Left cardiac atrium (tissue), 4 donors: ENCODE measurements around the gene GTF2H4. TPM values are rescaled to one million over a fixed set of nuclear protein-coding genes. Genes with fewer than 3 reads are reported as not detected.
"Not testable (repeated sequence)": the region's sequence is repeated elsewhere in the genome, so short reads cannot be mapped to it uniquely, and the experiment has no call there.

Source experiments
- ATAC-seq, 2 donors: fragments of 200-7000 bp; cut with Tn5 transposase; one replicate each; pipeline ENCODE4 v1.9.1; 2020; ENCODE audit warnings: mild to moderate bottlenecking in 2 of 2, moderate library complexity in 2 of 2
- DNase-seq: peaks from one replicate; pipeline ENCODE4 v3.0.0-alpha.2; 2020
- intact Hi-C, 2 donors: fragments of 100-400 bp; cut with DNase I; formaldehyde crosslinking; loops; one replicate each; pipeline versions ENCODE4 v1.14.1 to v1.15.1; 2022 to 2023
- long read RNA-seq: library from polyadenylated mRNA; unstranded; transcript quantifications from one replicate; pipeline ENCODE4 v2.0.0, GENCODE V29; 2021
- total RNA-seq, 2 donors: library from RNA; stranded (reverse); fragmentation: NEBNext Ultra II Directional; extraction: Animal tissue kit (Norgen Biotek cat#: 25700); gene quantifications; one replicate each; pipeline ENCODE4 v1.2.1, GENCODE V29; 2021
- donor health status: DM: no; HTN: yes; CAD: no.
- donor health status: DM: no; HTN: yes; CAD: no; lungs with severe emphysema.
- donor health status: DM: yes; HTN: yes; CAD: no.
- donor health status: Dilated cardiomyopathy.

GTF2H4 gene
- 10 to 100 TPM; 24.4 to 25.3 TPM for total RNA-seq
- long read RNA-seq, partial matches to known transcripts = 0 of 9 reads
- long read RNA-seq, other reads (novel, unspliced or antisense) = 6 of 9 reads

DNA sequence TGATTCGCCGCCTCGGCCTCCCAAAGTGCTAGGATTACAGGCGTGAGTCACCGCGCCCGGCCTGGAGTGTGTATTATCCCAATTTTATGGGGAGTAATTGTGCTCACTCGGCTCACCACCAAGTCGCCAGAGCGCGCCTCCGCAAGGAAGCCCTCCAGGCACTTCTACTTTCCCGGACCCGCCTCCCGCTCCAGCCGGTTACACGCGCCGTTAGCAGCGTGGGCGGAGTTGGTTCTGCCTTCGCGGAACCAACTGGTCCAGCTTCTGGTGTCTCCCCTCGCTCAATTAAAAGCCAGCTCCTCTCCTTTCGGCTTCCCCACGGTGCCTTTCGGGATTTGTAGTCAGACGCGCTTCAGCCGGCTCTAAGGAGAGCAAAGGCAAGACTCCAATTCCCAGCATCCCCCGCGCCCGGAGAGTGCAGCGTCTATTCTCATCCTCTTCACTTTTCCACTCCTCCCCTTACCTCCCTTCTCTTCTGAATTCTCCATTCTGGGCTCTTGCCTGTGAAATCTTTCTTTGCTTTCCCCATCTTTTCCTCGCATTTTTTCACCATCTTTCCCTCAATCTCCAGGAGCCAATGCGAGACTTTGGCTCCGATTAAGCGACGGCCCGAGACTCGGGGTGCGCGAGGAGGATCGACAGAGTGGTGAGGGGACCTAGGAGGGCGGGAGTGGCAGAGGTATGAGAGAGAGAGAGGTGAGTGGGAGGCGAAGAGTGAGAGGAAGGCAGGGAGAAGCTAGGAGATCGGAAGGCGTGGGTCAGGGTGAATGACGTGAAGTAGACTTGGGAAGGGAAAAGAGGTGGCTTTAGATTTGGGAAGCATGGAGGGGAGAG is at the start of gene GTF2H4:
GTF2H4 (plus strand) TSS at position 450 of the 834 bp plus-strand sequence.
- DNase-seq (peak; percentile 97), ATAC-seq (peak; percentile 98 to 99)
- intact Hi-C loops = no loop called here

DNA sequence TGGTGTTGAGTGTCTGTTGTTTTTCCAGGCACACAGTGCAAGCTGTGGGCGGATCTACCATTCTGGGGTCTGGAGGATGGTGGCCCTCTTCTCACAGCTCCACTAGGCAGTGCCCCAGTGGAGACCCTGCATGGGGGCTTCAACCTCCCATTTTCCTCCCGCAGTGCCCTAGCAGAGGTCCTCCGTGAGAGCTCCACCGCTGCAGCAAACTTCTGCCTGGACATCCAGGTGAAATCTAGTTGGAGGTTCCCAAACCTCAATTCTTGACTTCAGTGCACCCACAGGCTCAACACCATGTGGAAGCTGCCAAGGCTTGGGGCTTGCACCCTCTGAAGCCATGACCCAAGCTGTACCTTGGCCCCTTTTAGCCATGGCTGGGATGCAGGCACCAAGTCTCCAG is 48.3 kb upstream of the GTF2H4 start:
- DNase-seq, intact Hi-C loops: not testable (repeated sequence)

DNA sequence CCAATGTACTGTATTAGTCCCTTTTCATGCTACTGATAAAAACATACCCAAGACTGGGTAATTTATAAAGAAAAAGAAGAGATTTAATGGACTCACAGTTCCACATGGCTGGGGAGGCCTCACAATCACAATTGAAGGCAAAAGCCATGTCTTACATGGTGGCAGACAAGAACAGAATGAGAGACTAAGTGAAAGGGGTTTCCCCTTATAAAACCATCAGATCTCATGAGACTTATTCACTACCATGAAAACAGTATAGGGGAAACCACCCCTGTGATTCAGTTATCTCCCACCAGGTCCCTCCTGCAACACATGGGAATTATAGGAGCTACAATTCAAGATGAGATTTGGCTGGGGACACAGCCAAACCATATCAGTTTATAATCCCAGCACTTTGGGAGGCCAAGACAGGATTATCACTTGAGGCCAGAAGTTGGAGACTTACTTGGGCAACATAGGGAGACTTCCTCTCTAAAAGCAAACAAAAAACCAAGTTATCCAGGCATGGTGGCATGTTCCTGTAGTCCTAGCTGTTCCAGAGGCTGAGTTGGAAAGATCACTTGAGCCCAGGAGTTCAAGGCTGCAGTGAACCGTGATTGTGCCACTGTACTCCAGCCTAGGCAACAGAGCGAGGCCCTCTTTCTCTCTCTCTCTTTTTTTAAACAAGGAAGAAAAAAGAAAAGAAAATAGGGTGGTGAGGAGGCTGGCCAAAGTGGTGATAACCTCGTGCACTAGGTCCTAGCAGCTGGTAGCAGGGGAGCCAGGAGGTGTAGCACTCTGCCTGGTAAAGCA is 46.6 kb upstream of the GTF2H4 start:
- intact Hi-C loops = no loop called here
- ATAC-seq = no peak

More for the DNA sequence above, 48.3 kb upstream of the GTF2H4 start:
- ATAC-seq = not testable (repeated sequence)

DNA sequence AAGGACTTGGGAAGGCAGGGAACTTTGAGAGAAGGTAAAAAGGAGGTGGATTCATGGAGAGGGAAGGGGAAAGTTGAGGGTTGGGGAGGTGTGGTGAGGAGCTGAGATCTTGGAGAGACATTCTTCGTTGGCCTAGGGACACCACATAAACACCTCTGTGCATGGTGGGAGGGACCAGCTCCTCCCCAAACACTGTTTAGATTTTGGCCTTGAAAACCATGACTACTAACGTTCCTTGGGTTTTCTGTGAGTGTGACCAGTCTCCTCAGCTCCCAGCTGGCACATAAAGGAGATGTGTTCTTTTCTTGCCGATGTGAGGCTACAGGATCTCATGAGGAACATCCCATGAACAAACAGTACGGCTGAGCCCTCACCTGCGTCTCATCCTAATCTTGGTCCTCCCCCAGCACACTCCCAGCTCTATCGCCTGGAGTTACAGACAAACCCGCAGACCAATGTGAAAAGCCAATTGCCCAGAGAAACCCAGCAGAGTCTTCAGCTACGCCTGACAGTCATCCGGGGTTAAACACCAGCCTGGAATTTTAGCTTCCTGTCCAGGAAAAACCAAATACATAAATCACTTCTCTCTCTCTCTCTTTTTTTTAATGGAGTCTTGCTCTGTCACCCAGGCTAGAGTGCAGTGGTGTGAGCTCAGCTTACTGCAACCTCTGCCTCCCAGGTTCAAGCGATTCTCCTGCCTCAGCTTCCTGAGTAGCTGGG is 45.7 kb upstream of the GTF2H4 start:
- ATAC-seq = no peak
- no peak for DNase-seq
- intact Hi-C loops = no loop called here

More for the DNA sequence above, 46.6 kb upstream of the GTF2H4 start:
- DNase-seq = no peak

DNA sequence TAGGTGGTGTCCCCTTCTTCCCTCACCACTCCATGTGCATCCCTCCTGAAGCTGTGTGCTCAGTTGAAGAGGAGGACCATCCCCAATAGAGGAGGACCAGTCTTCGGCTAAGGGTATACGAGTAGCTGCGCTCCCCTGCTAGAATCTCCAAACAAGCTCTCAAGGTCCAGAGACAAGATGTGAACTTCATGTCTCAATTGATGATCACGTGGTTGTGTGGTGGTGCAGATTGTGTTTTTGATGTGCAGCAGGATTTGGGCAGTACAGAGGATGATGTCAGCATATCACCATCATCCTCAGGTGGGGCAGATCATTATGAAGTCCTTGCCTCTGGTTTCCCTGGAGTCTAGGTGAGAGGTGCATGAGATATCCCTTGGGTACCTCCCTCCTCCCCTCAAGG is 43.7 kb upstream of the GTF2H4 start:
- ATAC-seq (no peak), DNase-seq (no peak)
- intact Hi-C loops = no loop called here

DNA sequence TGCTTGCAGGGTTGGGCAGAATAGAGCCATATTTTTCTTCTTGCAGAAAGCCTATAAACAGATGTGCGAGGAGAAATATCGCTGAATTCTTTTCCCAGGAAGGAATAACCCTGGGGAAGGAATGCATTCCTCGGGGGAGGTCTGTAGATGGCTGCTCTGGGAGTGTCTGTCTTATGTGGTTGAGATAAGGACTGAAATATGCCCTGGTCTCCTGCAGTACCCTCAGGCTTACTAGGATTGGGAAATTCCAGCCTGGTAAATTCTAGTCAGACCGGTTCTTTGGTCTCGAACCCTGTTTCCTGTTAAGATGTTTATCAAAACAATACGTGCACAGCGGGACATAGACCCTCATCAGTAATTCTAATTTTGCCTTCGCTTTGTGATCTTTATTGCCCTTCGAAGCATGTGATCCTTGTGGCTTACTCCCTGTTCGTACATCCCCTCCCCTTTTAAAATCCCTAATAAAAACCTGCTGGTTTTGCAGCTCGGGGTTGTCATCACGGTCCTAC is 38.7 kb upstream of the GTF2H4 start:
- ATAC-seq, DNase-seq, intact Hi-C loops: not testable (repeated sequence)

DNA sequence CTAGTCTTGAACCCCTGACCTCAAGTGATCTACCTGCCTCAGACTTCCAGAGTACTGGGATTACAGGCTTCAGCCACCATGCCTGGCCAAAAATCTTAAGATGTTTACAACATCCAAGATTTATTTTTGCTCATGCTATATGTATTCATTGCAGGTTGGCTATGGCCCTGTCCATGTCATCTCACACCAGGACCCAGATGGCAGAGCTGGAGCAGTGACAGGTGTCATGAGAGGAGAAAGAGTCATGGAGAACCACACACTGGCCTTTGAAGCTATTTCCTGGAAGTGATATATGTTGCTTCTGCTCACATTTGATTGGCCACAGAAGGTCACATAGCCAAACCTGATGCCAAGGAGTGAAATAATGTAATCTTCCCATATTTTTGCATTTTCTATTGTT is 37.5 kb upstream of the GTF2H4 start:
- DNase-seq (no peak), ATAC-seq (no peak)
- intact Hi-C loops = no loop called here

DNA sequence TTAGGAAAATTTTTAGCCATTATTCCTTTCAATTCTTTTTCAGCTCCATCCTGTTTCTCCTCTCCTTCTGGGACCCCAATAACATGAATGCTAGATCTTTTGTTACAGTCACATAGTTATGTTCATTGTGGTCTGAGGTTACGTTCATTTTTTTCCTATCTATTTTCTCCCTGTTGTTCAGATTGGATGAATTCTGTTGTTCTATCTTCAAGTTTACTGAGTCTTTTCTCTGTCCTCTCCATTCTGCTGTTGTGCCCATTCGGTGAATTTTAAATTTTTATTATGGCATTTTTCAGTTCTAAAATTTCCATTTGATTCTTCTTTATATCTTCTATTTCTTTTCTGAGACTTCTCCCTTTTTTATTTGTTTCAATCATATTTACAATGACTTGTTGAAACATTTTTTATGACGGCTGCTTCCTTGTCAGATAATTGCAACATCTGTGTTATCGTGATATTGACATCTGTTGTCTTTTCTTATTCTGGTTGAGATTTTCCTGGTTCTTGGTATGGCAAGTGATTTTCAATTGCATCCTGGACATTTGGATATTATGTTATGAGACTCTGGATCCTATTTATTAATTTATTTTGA is 36.3 kb upstream of the GTF2H4 start:
- ATAC-seq = no peak
- no peak for DNase-seq
- intact Hi-C loops = no loop called here

DNA sequence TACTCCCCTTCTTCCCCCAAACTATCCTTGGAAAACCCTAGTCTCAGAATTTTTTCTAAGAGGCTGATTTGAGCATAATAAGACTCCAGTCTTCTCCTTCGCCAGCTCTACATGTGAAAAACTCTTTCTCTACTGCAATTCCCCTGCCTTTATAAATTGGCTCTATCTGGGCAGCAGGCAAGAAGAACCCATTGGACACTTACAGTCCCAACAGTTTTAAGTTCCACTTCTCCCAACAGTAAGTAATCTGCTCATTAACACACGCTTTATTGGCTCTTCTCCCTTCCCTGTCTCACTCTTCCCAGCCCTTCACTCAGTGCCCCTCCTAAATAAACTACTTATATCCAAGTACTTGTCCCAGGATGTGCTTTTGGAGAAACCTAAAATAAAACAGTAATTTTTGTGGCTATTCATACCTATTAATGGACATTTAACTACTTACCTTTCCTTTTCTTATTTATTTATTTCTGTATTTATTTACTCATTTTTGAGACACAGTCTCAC is 34.8 kb upstream of the GTF2H4 start:
- DNase-seq = no peak
- intact Hi-C loops = no loop called here
- no peak for ATAC-seq

DNA sequence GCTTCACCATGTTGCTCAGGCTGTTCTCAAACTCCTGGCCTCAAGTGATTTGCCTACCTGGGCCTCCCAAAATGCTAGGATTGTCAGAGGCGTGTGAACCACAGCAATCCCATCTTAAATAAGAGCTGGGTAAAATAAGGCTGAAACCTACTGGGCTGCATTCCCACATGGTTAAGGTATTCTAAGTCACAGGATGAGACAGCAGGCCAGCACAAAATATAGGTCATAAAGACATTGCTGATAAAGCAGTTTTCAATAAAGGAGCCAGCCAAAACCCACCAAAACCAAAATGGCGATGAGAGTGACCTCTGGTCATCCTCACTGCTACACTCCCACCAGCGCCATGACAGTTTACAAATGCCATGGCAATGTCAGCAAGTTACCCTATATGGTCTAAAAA is 34.2 kb upstream of the GTF2H4 start:
- intact Hi-C loops, DNase-seq, ATAC-seq: not testable (repeated sequence)

DNA sequence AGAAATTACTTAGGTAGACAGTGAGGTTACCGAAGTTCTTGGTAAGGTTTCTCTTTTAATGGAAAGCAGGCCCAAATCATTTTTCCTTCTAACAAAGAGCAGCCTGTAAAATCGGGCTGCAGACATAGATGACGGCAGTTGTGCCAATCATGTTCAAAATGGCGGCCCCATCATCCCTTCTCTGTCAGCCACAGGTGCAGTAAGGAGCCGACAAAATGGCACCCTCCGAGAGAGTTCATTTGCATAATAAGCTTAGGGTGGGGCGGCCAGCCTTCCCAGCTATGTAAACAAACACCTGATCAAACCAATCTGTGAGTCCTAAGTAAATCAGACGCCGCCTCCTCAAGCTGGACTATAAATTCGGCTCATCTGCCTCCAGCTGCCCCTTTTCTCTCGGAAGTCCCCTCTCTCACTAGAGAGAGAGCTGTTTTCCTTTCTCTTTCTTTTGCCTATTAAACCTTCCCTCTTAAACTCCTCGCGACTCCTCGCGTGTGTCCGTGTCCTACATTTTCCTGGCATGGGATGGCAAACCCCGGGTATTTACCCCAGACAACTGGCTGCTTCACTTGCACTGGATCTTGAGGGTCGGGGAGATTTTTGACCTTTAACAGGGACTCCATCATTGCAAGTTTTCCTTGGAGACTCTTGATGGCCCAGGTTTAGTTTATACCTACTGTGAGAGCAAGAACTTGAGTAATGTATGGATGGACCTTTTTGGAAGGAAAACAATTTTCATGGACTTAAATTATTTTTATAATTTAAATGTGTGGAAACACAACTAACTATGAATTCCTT is 32.6 kb upstream of the GTF2H4 start:
- intact Hi-C loops = loop anchor here (2.0 to 5.0 kb wide), 2 partner anchors 47 to 133 kb away; partner anchors contain the start of genes FLOT1 (in 1 of the 2) and IER3 (in 1 of the 2)
- no peak for ATAC-seq

DNA sequence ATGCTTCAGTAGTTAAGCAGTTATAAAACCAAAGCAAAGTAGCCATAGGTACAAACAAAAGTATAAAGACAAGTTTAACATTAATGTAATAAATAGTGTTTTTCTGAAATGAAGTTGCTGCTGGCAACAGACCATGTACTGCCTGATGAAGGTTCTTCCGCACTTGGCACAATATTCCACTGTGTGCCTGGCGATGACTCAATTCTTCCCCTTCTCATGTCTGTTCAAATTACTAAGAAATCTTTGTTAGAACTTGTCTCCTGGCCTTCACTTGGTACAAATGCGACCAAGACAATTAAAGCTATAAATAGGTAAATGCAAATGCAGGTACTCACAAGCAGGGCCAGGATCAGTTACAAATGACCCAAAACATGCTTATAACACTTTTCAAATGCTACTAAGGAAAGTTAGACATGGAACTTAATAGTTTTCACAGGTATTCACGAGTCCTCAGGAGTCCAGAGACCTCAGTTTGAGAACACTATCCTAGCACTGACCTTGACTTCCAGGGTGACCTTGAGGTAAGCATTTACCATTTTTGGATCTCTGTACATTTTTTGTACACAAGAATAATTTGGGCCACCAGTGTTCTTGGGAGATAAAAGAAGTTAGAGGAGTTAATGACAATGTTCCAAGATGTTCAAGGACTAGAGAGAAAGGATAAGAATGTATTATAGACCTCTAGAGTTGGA is 31.8 kb upstream of the GTF2H4 start:
- ATAC-seq (peak in 1 of 2 donors; percentile 50), DNase-seq (peak; percentile 43)
- intact Hi-C loops = loop anchor here (2.0 to 5.0 kb wide), 2 partner anchors 47 to 134 kb away; partner anchors contain the start of genes FLOT1 (in 1 of the 2) and IER3 (in 1 of the 2)

More for the DNA sequence above, 32.6 kb upstream of the GTF2H4 start:
- DNase-seq = no peak

DNA sequence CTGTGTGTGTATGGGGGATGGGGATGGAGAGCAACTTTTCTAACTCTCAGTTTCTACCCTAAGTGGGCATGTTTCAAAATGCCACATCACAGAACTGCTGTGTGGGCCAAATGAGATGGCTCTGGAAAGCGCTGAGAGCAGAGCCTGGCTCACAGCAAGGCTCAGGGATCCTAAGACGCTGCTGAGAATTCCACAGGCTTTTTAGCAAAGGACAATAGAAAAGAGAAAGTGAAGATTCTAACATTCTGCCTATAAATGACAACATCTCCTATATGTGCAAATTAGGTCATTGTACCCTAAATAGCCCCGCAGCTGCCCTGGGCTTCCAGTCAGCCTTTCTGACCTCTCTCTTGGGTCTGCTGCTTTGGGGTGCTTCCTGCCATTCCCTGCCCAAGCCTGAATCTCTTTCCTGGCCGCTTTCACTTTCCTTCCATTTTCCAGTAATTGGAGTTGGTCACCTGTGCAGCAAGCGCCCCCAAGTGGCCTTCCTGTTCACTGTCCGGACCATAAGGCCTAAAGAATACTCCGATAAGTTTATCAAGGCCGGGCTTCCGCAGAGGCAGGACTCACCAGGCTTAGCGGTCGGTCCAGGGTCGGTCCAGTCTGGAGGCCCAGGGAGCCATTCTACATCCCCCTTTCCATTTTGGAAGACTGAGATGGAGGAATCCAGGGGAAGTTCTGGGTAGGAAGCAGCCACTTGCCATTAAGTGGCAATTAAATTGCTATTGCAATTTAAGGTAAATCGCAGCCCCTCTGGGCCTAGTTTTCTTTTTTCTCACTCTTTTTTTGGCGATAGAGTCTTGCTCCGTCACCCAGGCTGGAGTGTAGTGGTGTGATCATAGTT is 30.4 kb upstream of the GTF2H4 start:
- peak; percentile 93 for DNase-seq
- ATAC-seq = peak; percentile 86 to 88
- intact Hi-C loops = loop anchor here (1.0 to 5.0 kb wide), 3 partner anchors 49 to 135 kb away; partner anchors contain the start of genes FLOT1 (in 1 of the 2) and IER3 (in 1 of the 2)

DNA sequence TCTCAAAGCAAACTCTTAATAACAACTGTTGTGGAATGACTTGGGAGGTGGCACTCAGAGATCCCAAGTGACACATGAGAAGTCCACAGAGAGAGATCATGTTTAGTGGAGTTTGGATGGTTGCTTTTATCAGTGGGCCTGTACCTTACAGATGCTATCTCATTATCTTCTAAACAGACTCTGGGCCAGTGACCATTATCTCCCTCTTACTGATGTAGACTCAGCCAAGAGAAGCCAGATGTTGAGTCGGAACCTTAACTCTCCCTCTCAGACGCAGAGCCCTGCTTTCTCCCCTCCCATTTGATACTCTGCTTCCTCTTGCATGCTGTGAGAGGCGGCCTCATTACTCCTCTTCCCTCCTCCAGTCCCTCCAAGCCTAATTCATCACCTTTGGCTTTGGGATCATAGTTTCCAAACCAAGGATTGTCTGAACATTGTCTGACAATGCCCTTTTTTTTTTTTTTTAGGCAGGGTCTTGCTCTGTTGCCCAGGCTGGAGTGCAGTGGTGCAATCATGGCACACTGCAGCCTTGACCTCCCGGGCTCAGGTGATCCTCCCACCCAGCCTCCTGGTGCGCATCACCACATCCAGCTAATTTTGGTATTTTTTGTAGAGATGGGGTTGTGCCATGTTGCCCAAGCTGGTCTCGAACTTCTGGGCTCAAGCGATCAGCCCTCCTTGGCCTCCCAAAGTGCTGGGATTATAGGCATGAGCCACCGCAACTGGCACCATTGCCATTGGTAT is 28.2 kb upstream of the GTF2H4 start:
- intact Hi-C loops = loop anchor here in 1 of 2 donors (5.0 kb wide), 1 partner anchor 138 kb away; the partner anchor contains the start of genes FLOT1 and IER3
- ATAC-seq (no peak), DNase-seq (no peak)

DNA sequence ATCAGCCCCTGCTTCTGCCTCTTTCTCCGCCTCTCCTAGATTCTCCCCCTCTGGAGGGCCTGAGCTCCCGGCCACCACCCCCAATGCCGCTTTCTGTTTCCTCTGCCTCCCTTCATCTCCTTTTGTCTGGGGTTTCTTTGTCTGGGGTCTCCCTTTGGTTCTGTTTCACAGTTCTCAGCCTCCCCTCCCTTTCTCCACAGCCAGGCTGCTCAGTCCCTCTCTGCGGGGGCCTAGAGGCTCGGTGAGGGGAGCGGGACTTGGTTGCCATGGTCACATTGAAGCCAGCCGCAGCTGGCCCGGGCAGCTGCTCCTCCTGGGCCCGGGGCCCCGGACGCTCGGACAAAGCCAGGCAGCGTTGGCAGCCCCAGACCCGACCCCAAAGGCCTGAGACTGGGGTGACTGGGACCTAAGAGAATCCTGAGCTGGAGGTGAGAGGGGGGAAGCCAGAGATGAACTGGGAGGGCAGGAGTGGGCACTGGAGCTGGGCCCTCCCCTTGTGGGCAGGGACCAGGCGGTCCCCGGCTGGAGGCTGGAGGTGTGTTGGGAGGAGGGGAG is 27.2 kb upstream of the GTF2H4 start:
- intact Hi-C loops = no loop called here

More for the DNA sequence above, 27.2 kb upstream of the GTF2H4 start:
- ATAC-seq = no peak
- DNase-seq = no peak
